Lower leg skin (tissue), 4 donors: ENCODE data around the gene UBA3. TPM values are rescaled to one million over a fixed set of nuclear protein-coding genes. Genes with fewer than 3 reads are reported as not detected.

Experiments used
- DNase-seq, 2 donors: peaks; one replicate each; pipeline ENCODE4 v3.0.0-alpha.2; 2019; ENCODE audit warnings: low spot score in 2 of 2
- H3K4me3 ChIP-seq: fragments of 200-600 bp; sonication (generic); 2 replicates; pipeline ENCODE4 v1.5.1; 2017; ENCODE audit warnings: mild to moderate bottlenecking, low read depth; ENCODE audit not compliant: poor library complexity, severe bottlenecking
- CTCF ChIP-seq, 3 donors: fragments of 450-650 bp; IDR thresholded peaks; one replicate each; pipeline ENCODE4 v1.5.1; 2016; ENCODE audit warnings: antibody characterized with exemption in 3 of 3, mild to moderate bottlenecking in 3 of 3, moderate library complexity in 2 of 3
- POLR2A ChIP-seq, 2 donors: fragments of 450-650 bp; IDR thresholded peaks; one replicate each; pipeline ENCODE4 v1.6.1; 2016 to 2017; ENCODE audit warnings: antibody characterized with exemption in 2 of 2, mild to moderate bottlenecking in 1 of 2, moderate library complexity in 1 of 2
- WGBS, 2 donors: methylation state at CpG; one replicate each; pipeline ENCODE4 v1.1.5; 2018; 5-methylcytosine and 5-hydroxymethylcytosine counted together
- intact Hi-C: fragments of 100-400 bp; cut with DNase I; formaldehyde crosslinking; loops from one replicate; pipeline ENCODE4 v1.15.0; 2023; ENCODE audit warnings: low total_unique reads
- total RNA-seq, 4 donors: library from RNA; depleted of rRNA; stranded (reverse); fragments of >200 nt; gene quantifications; one replicate each; pipeline ENCODE4 v1.1.0, GENCODE V29; 2016

Gene UBA3
- total RNA-seq = 10 to 100 TPM; 33.8 to 54.6 (median 36.6) TPM

GRCh38 chr3:69080233-69080920 lies at the start of gene UBA3:
UBA3 (minus strand) TSS chr3:69080365; CDS start chr3:69080353, 12 bp downstream.
- peak within 1 kb of the TSS; percentile 85 for H3K4me3 ChIP-seq
- intact Hi-C loops = no loop called here
- 4% methylated on average over 36 of the region's 37 CpGs for WGBS, 2 donors
- TF ChIP-seq CTCF (IDR thresholded peaks at IDR 0.05) (no peak), POLR2A (IDR thresholded peaks at IDR 0.05) (no peak)
- DNase-seq = peak; percentile 90 to 98

GRCh38 chr3:69129531-69129930 lies 49.4 kb upstream of the UBA3 start:
- intact Hi-C loops = no loop called here
- no peak for DNase-seq
- 19 to 35% methylated on average over 1 of the region's 1 CpG for WGBS, 2 donors
- no peak overlapping the region for H3K4me3 ChIP-seq
- TF ChIP-seq CTCF (IDR thresholded peaks at IDR 0.05) = no peak
- no peak for TF ChIP-seq POLR2A (IDR thresholded peaks at IDR 0.05)

- intact Hi-C loops = no loop called here
- DNase-seq = no peak
- no peak overlapping the region for H3K4me3 ChIP-seq
- TF ChIP-seq POLR2A (IDR thresholded peaks at IDR 0.05) (no peak), CTCF (IDR thresholded peaks at IDR 0.05) (no peak)
Measured at GRCh38 chr3:69128509-69128908, 48.3 kb upstream of the UBA3 start.

- intact Hi-C loops = no loop called here
- 83 to 97% methylated on average over 2 of the region's 2 CpGs for WGBS, 2 donors
- no peak overlapping the region for H3K4me3 ChIP-seq
- TF ChIP-seq POLR2A (IDR thresholded peaks at IDR 0.05) = no peak
- no peak for TF ChIP-seq CTCF (IDR thresholded peaks at IDR 0.05)
- no peak for DNase-seq
Measured at GRCh38 chr3:69126999-69127398, 46.8 kb upstream of the UBA3 start.

- no peak for TF ChIP-seq POLR2A (IDR thresholded peaks at IDR 0.05)
- TF ChIP-seq CTCF (IDR thresholded peaks at IDR 0.05) = no peak
- DNase-seq = no peak
- intact Hi-C loops = no loop called here
- no peak overlapping the region for H3K4me3 ChIP-seq
- 72 to 74% methylated on average over 3 of the region's 3 CpGs for WGBS, 2 donors
Measured at GRCh38 chr3:69126216-69126615, 46.1 kb upstream of the UBA3 start.

GRCh38 chr3:69122403-69122802 lies 42.2 kb upstream of the UBA3 start, which contains the start of gene LMOD3:
LMOD3 (minus strand) TSS chr3:69122595; CDS start chr3:69122386, 209 bp downstream.
- intact Hi-C loops = no loop called here
- 71 to 83% methylated on average over 3 of the region's 3 CpGs for WGBS, 2 donors
- no peak within 1 kb of the TSS for H3K4me3 ChIP-seq
- TF ChIP-seq CTCF (IDR thresholded peaks at IDR 0.05) (no peak), POLR2A (IDR thresholded peaks at IDR 0.05) (no peak)
- DNase-seq = no peak
